SK-N-SH treated with all-trans-retinoic acid at 6 μM for 48 hours (cell line): ENCODE measurements around the gene SOX6.

Experiments used
- ZFP3 ChIP-seq: fragments of 250-450 bp; sonication (Bioruptor Pico); IDR thresholded peaks from 2 replicates; pipeline ENCODE4 v1.5.0; 2020; ENCODE audit warnings: mild to moderate bottlenecking, moderate library complexity
- ZNF70 ChIP-seq: fragments of 450-650 bp; formaldehyde crosslinking; IDR thresholded peaks from 2 replicates; pipeline ENCODE4 v1.5.0; 2020; ENCODE audit warnings: mild to moderate bottlenecking, moderate library complexity
- TF ChIP-seq, protein P1 (sequence below): fragments of 250-450 bp; sonication (Bioruptor Pico); IDR thresholded peaks from 2 replicates; pipeline ENCODE4 v1.5.1; 2021; ENCODE audit warnings: mild to moderate bottlenecking, moderate library complexity
- TF ChIP-seq, protein P2 (sequence below): fragments of 250-450 bp; sonication (Bioruptor Pico); IDR thresholded peaks from 2 replicates; pipeline ENCODE4 v1.8.0; 2021; ENCODE audit warnings: low read depth, mild to moderate bottlenecking, moderate library complexity, borderline replicate concordance

DNA sequence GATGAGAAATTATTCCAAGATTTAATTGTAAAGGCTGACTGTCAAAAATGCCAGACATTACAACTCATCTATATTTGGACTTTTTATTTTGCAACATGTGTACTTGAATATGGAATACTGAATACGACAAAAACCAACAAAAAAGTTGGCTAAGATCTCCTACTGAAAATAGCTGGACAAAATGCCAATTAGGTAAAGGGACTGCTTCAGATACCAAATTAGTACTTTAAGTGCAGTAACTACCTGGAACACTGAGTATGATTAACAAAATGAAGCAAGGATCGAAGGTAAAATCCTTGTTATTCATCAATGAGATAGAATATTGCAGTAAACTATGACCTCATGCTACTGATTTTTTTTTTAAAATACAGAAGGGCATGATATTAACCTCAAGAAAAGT, 173.8 kb downstream of the SOX6 start:
- TF ChIP-seq, protein P1, sequence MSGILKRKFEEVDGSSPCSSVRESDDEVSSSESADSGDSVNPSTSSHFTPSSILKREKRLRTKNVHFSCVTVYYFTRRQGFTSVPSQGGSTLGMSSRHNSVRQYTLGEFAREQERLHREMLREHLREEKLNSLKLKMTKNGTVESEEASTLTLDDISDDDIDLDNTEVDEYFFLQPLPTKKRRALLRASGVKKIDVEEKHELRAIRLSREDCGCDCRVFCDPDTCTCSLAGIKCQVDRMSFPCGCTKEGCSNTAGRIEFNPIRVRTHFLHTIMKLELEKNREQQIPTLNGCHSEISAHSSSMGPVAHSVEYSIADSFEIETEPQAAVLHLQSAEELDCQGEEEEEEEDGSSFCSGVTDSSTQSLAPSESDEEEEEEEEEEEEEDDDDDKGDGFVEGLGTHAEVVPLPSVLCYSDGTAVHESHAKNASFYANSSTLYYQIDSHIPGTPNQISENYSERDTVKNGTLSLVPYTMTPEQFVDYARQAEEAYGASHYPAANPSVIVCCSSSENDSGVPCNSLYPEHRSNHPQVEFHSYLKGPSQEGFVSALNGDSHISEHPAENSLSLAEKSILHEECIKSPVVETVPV (CRISPR knock-in tag), result no peak
- TF ChIP-seq ZFP3 (CRISPR knock-in tag) (no peak), ZNF70 (CRISPR knock-in tag) (no peak)
- TF ChIP-seq, protein P2, sequence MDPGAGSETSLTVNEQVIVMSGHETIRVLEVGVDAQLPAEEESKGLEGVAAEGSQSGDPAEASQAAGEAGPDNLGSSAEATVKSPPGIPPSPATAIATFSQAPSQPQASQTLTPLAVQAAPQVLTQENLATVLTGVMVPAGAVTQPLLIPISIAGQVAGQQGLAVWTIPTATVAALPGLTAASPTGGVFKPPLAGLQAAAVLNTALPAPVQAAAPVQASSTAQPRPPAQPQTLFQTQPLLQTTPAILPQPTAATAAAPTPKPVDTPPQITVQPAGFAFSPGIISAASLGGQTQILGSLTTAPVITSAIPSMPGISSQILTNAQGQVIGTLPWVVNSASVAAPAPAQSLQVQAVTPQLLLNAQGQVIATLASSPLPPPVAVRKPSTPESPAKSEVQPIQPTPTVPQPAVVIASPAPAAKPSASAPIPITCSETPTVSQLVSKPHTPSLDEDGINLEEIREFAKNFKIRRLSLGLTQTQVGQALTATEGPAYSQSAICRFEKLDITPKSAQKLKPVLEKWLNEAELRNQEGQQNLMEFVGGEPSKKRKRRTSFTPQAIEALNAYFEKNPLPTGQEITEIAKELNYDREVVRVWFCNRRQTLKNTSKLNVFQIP, result no peak
